Endothelial cell of umbilical vein (primary cell): Measurements from ENCODE around the gene VANGL1. TPM values are rescaled to one million over a fixed set of nuclear protein-coding genes. Genes with fewer than 3 reads are reported as not detected.

Experiments
- BruUV-seq: library from RNA; stranded (reverse); fragments of 400-500 nt; replicated peaks from 2 replicates; lab custom pipeline; 2021; lab: Mats Ljungman, UMichigan
- CTCF ChIA-PET: fragments of 300-600, 350-600 bp; sonication (Branson Sonifier 250); formaldehyde crosslinking; loops from one replicate; lab custom pipeline; 2021; ENCODE audit warnings: antibody characterized with exemption, inconsistent platforms; lab: Charles Lee
- POLR2A ChIA-PET: fragments of 300-600, 350-600 bp; sonication (Branson Sonifier 250); formaldehyde crosslinking; loops from one replicate; lab custom pipeline; 2021; ENCODE audit warnings: antibody characterized with exemption, inconsistent platforms; lab: Charles Lee
- DNase-seq: peaks from one replicate; pipeline ENCODE4 v3.0.0-alpha.2; 2011; ENCODE audit warnings: low read depth, low spot score
- FAIRE-seq: peaks from 2 replicates; lab custom pipeline; 2011; peaks lifted over from hg19 to GRCh38; lab: Jason Lieb, UNC
- H2AFZ ChIP-seq: 2 replicates; pipeline ENCODE4 v1.6.0; 2012; ENCODE audit warnings: low read depth, low read length, control low read depth, inconsistent platforms
- H3K27ac ChIP-seq: 2 replicates; pipeline ENCODE4 v1.5.1; 2011; ENCODE audit warnings: low read depth, mild to moderate bottlenecking, control low read depth, low read length, moderate library complexity; ENCODE audit not compliant: insufficient read depth
- H3K27me3 ChIP-seq, 2 experiments: 2 replicates each; pipeline versions ENCODE4 v1.6.0 to v1.6.1; 2011; ENCODE audit warnings: low read length in 2 of 2, mixed read lengths in 1 of 2; ENCODE audit not compliant: control insufficient read depth in 2 of 2, insufficient read depth in 2 of 2
- H3K36me3 ChIP-seq, 2 experiments: 2 replicates in 1 of 2; 3 replicates in 1 of 2; pipeline ENCODE4 v1.5.1; 2011; ENCODE audit warnings: low read length in 2 of 2, mild to moderate bottlenecking in 1 of 2, moderate library complexity in 1 of 2; ENCODE audit not compliant: control insufficient read depth in 2 of 2, insufficient read depth in 2 of 2; ENCODE audit errors: extremely low read depth in 1 of 2
- H3K4me1 ChIP-seq: 3 replicates; pipeline ENCODE4 v1.5.1; 2011; ENCODE audit warnings: mild to moderate bottlenecking, low read length; ENCODE audit not compliant: control insufficient read depth, insufficient read depth; ENCODE audit errors: extremely low read depth
- H3K4me2 ChIP-seq: 2 replicates; pipeline ENCODE4 v1.6.1; 2011; ENCODE audit warnings: low read length, control low read depth, mixed read lengths; ENCODE audit not compliant: insufficient read depth
- H3K4me3 ChIP-seq, 3 experiments: fragments of 200-600 bp in 1 of 3; sonication (generic), shearing (Covaris generic) in 1 of 3; replicated peaks in 1 of 3; 2 replicates each; pipeline ENCODE4 v1.5.1; 2011 to 2016; ENCODE audit warnings: control low read depth in 3 of 3, low read length in 3 of 3, mild to moderate bottlenecking in 2 of 3, inconsistent platforms in 1 of 3, low read depth in 1 of 3, moderate library complexity in 1 of 3; ENCODE audit not compliant: insufficient read depth in 1 of 3
- H3K79me2 ChIP-seq: 2 replicates; pipeline ENCODE4 v1.6.0; 2012; ENCODE audit warnings: low read length, inconsistent platforms; ENCODE audit not compliant: control insufficient read depth, insufficient read depth
- H3K9ac ChIP-seq: replicated peaks from 2 replicates; pipeline ENCODE3; 2011; ENCODE audit warnings: low read length, control low read depth; ENCODE audit not compliant: insufficient read depth; ENCODE audit errors: extremely low read depth
- H3K9me1 ChIP-seq: replicated peaks from 3 replicates; pipeline ENCODE4 v1.6.0; 2011; ENCODE audit warnings: mild to moderate bottlenecking, low read length; ENCODE audit not compliant: control insufficient read depth, insufficient read depth; ENCODE audit errors: extremely low read depth
- H3K9me3 ChIP-seq: replicated peaks from 2 replicates; pipeline ENCODE4 v1.5.1; 2012; ENCODE audit warnings: low read length, inconsistent platforms; ENCODE audit not compliant: control insufficient read depth, insufficient read depth
- H4K20me1 ChIP-seq: replicated peaks from 2 replicates; pipeline ENCODE3; 2011; ENCODE audit warnings: mild to moderate bottlenecking, low read length; ENCODE audit not compliant: control insufficient read depth, insufficient read depth; ENCODE audit errors: extremely low read depth
- FOS ChIP-seq: IDR thresholded peaks from 2 replicates; pipeline ENCODE4 v1.6.1; 2011; ENCODE audit warnings: mild to moderate bottlenecking, low read length, moderate library complexity, borderline replicate concordance; ENCODE audit not compliant: insufficient read depth
- POLR2AphosphoS5 ChIP-seq: IDR thresholded peaks from 2 replicates; pipeline ENCODE4 v1.6.1; 2012; ENCODE audit warnings: low read depth, mild to moderate bottlenecking, control low read depth, low read length, moderate library complexity; ENCODE audit not compliant: insufficient read depth
- dilution Hi-C: fragments of 300-500 bp; cut with MboI; formaldehyde crosslinking; loops from one replicate; pipeline ENCODE4 v1.15.0; 2019; ENCODE audit warnings: low sequenced_read_pairs; ENCODE audit not compliant: extremely low pct_ligation_motif_present
- intact Hi-C: fragments of 100-400 bp; cut with micrococcal nuclease; formaldehyde crosslinking; loops from one replicate; pipeline ENCODE4 v1.10.0; 2022
- polyA plus RNA-seq, 4 experiments: library from polyadenylated mRNA; depleted of rRNA in 3 of 4; stranded (reverse) in 3 of 4; unstranded in 1 of 4; fragments of >200 nt; gene quantifications; 2 replicates each; pipeline versions ENCODE4 v1.2.1 to v1.2.3, GENCODE V29; 2011 to 2012; ENCODE audit warnings: missing spikeins in 1 of 4
- total RNA-seq: library from RNA; stranded (reverse); gene quantifications from 2 replicates; pipeline ENCODE4 v1.2.3, GENCODE V29; 2021
- TF ChIP-seq, protein P1 (sequence below), 2 donors: IDR thresholded peaks; 1 replicate in 1 of 2; 2 replicates in 1 of 2; pipeline ENCODE4 v1.5.1; 2011; ENCODE audit warnings: low read length in 2 of 2, mild to moderate bottlenecking in 2 of 2, moderate library complexity in 2 of 2, control low read depth in 1 of 2, inconsistent platforms in 1 of 2, low read depth in 1 of 2; ENCODE audit not compliant: insufficient read depth in 1 of 2; ENCODE audit errors: extremely low read depth in 1 of 2

VANGL1 gene
- total and polyA plus RNA-seq, 2 donors (not counting 3 experiments of a cell fraction or from before 2014, with no cell fraction given) = 15.0 to 24.8 TPM

DNA sequence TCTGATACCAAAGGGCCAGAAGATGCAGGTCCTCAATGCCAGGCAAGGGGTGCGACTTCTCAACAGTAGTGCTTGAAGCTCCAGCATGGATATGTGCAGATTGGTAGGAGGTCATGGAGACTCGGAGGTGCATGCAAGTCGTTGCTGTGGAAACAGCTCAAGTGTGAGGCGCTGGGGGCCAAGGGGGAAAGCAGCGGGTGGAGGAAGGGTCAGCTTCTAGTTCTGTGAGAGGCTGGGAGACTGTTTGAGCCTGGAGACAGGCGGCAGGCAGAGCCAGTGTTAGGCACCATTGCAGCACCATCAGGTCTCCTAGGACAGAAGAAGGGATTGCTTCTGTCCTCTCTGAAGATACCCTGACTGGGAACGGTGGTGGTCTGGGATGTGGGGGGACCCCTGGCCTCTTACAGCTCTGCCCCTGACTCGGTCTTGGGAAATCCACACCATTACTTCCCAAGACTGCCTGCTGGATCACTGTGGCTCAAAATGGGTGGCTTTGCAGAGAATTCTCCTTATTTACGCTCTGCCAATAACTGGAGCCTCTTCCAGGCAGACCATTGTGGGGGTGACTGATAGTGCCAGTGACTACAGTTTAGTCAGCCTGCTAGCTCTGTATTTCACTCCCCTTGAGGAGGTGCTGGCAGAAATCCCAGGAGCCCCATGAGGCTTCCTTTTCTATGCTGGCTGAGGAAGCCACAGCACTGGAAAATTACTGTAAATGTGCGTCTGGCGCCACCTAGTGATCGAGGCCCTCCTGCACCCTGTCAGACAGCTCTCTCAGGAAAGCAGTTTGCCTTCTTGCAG is 46.3 kb upstream of the VANGL1 start:
- Histone ChIP-seq H2AFZ (no peak overlapping the region), H3K36me3 (no peaks in the 10 kb centered on the region), H3K79me2 (no peaks in the 10 kb centered on the region), H3K27ac (no peak overlapping the region), H3K4me3 (no peak overlapping the region), H3K9ac (no peak overlapping the region), H4K20me1 (no peaks in the 10 kb centered on the region), H3K4me2 (no peak overlapping the region), H3K9me3 (no peaks in the 10 kb centered on the region), H3K9me1 (no peaks in the 10 kb centered on the region), H3K27me3 (peaks cover 0 to 6% of the 10 kb centered on the region in 2 experiments), H3K4me1 (no peaks in the 10 kb centered on the region)
- ChIA-PET CTCF (interaction anchor here (0.6 to 7.4 kb wide), 41 partner anchors 8 to 904 kb away, joined by 3 to 259 read pairs (median 4); no protein-coding TSS in a partner anchor), POLR2A (no interaction called here)
- no TSS peak for BruUV-seq
- DNase-seq (peak; percentile 80), FAIRE-seq (peak; percentile 89)
- intact Hi-C loops = loop anchor here (1.0 to 5.0 kb wide), 5 partner anchors 49 to 618 kb away; no protein-coding TSS in a partner anchor
- TF ChIP-seq POLR2AphosphoS5 (no peak), FOS (no peak)
- TF ChIP-seq, protein P1, sequence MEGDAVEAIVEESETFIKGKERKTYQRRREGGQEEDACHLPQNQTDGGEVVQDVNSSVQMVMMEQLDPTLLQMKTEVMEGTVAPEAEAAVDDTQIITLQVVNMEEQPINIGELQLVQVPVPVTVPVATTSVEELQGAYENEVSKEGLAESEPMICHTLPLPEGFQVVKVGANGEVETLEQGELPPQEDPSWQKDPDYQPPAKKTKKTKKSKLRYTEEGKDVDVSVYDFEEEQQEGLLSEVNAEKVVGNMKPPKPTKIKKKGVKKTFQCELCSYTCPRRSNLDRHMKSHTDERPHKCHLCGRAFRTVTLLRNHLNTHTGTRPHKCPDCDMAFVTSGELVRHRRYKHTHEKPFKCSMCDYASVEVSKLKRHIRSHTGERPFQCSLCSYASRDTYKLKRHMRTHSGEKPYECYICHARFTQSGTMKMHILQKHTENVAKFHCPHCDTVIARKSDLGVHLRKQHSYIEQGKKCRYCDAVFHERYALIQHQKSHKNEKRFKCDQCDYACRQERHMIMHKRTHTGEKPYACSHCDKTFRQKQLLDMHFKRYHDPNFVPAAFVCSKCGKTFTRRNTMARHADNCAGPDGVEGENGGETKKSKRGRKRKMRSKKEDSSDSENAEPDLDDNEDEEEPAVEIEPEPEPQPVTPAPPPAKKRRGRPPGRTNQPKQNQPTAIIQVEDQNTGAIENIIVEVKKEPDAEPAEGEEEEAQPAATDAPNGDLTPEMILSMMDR (IDR thresholded peaks at IDR 0.05; ENCODE audit: extremely low read depth in 1 of 2, insufficient read depth in 1 of 2, low read depth in 1 of 2, low read length in 2 of 2) = peak; percentile 91 to 95
- dilution Hi-C loops = no loop called here
